ENCODE measurements around the gene RIMKLB. TPM values are rescaled to one million over a fixed set of nuclear protein-coding genes. Genes with fewer than 3 reads are reported as not detected.

Gene RIMKLB
- polyA plus RNA-seq, 1 of the 3 experiments (the other 2 are of a cell fraction) = 24.5 TPM

- no peak for TF ChIP-seq REST (IDR thresholded peaks at IDR 0.05; ENCODE audit: low read depth, low read length)
These were observed 12.7 kb upstream of the RIMKLB start (continued) for GRCh38 chr12:8685051-8685450.

- Histone ChIP-seq H2AFZ (ENCODE audit: low read depth) (peak overlapping the region; percentile 8; the same call in 1 of the 2 replicates), H3F3A (replicated peaks; ENCODE audit: insufficient read depth) (peaks cover 17% of the 10 kb centered on the region), H3K9me2 (no peaks in the 10 kb centered on the region), H3K27ac (ENCODE audit: low read depth in 2 of 2, low read length in 1 of 2) (peak overlapping the region; percentile 40 to 82; a peak in 3 of 4 replicates), H3K4me3 (ENCODE audit: low read depth in 2 of 2, low read length in 1 of 2) (peak overlapping the region; percentile 15 to 23; a peak in 3 of 4 replicates), H3K9ac (no peak overlapping the region), H3K9me3 (no peaks in the 10 kb centered on the region), H3K36me3 (replicated peaks in 1 of 2; ENCODE audit: control insufficient read depth in 1 of 2, insufficient read depth in 2 of 2, low read length in 1 of 2) (no peaks in the 10 kb centered on the region), H3K27me3 (ENCODE audit: insufficient read depth) (no peaks in the 10 kb centered on the region), H3K79me2 (ENCODE audit: insufficient read depth) (no peaks in the 10 kb centered on the region), H3K4me1 (ENCODE audit: control insufficient read depth in 1 of 2, insufficient read depth in 2 of 2, low read depth in 1 of 2, low read length in 1 of 2) (peaks cover 6 to 14% of the 10 kb centered on the region in 2 experiments; a peak in 3 of 4 replicates), H4K20me1 (ENCODE audit: insufficient read depth) (no peaks in the 10 kb centered on the region), H3K4me2 (peak overlapping the region; percentile 49)
- DNase-seq = peak; percentile 77
- ChIA-PET CTCF (interaction anchor here (0.9 to 4.5 kb wide), 7 partner anchors 9 to 361 kb away, joined by 3 to 30 read pairs (median 3); no protein-coding TSS in a partner anchor), POLR2A (interaction anchor here (0.5 to 1.2 kb wide), 3 partner anchors 10 to 264 kb away, joined by 3 to 4 read pairs (median 4); partner anchors contain the start of genes PHC1 and RIMKLB)
- peak; percentile 87 for TF ChIP-seq PBX3 (IDR thresholded peaks at IDR 0.05)
- no peak for TF ChIP-seq FOXM1 (IDR thresholded peaks at IDR 0.05; ENCODE audit: low read depth)
- TF ChIP-seq JUND (IDR thresholded peaks at IDR 0.05) = peak; percentile 17; the same call in 1 of the 2 replicates
- TF ChIP-seq NFIC (IDR thresholded peaks at IDR 0.05; ENCODE audit: borderline replicate concordance) = peak; percentile 86
- TF ChIP-seq EP300 (IDR thresholded peaks at IDR 0.05; ENCODE audit: borderline replicate concordance in 1 of 2, low read depth in 1 of 2, low read length in 1 of 2) = 0 out of 4 replicates have a peak, but pooled peaks of 1 of the 2 experiments have one; percentile 18
- 0 out of 2 replicates have a peak, but pooled peaks have one; percentile 35 for TF ChIP-seq SIN3A (IDR thresholded peaks at IDR 0.05; ENCODE audit: borderline replicate concordance, low read depth, low read length)
- peak; percentile 63; the same call in 1 of the 2 replicates for TF ChIP-seq MXI1 (IDR thresholded peaks at IDR 0.05; ENCODE audit: low read depth, low read length)
- no peak for TF ChIP-seq RAD21 (IDR thresholded peaks at IDR 0.05; ENCODE audit: low read length)
- peak; percentile 89 for TF ChIP-seq POLR2AphosphoS5 (IDR thresholded peaks at IDR 0.05; ENCODE audit: low read depth, low read length)
- TF ChIP-seq SMC3 (IDR thresholded peaks at IDR 0.05; ENCODE audit: low read depth, low read length) = no peak
- peak; percentile 54 for TF ChIP-seq TCF12 (IDR thresholded peaks at IDR 0.05)
- no peak for TF ChIP-seq CHD2 (IDR thresholded peaks at IDR 0.05; ENCODE audit: low read length, partially characterized antibody)
- TF ChIP-seq YY1 (IDR thresholded peaks at IDR 0.05; ENCODE audit: low read depth) = no peak
- peak; percentile 70; the same call in 1 of the 2 replicates for TF ChIP-seq MAX (IDR thresholded peaks at IDR 0.05; ENCODE audit: low read depth)
- TF ChIP-seq NRF1 (IDR thresholded peaks at IDR 0.05; ENCODE audit: low read depth, low read length) = no peak
- peak; percentile 51; the same call in 1 of the 2 replicates for TF ChIP-seq TAF1 (IDR thresholded peaks at IDR 0.05; ENCODE audit: borderline replicate concordance, low read depth, low read length)
- WGBS (ENCODE audit: low lambda C conversion rate) = 21% methylated on average over 2 of the region's 2 CpGs
These were observed 9.8 kb upstream of the RIMKLB start for GRCh38 chr12:8687846-8688601.
